GM18951 (cell line): ENCODE results near the gene ADAMTS7.
"Not testable (repeated sequence)": the region's sequence is repeated elsewhere in the genome, so short reads cannot be mapped to it uniquely, and the experiment has no call there.

Experiments
- POLR2A ChIP-seq: IDR thresholded peaks from 4 replicates; pipeline ENCODE4 v1.6.1; 2011; ENCODE audit warnings: mild to moderate bottlenecking; ENCODE audit not compliant: insufficient read length, insufficient read depth; ENCODE audit errors: extremely low read depth
- in situ Hi-C: fragments of 300-500 bp; cut with MboI; formaldehyde crosslinking; loops from one replicate; pipeline ENCODE4 v1.12.0; 2022; ENCODE audit warnings: low sequenced_read_pairs, mixed read lengths, inconsistent platforms; ENCODE audit not compliant: unreplicated experiment

The ADAMTS7 gene

DNA sequence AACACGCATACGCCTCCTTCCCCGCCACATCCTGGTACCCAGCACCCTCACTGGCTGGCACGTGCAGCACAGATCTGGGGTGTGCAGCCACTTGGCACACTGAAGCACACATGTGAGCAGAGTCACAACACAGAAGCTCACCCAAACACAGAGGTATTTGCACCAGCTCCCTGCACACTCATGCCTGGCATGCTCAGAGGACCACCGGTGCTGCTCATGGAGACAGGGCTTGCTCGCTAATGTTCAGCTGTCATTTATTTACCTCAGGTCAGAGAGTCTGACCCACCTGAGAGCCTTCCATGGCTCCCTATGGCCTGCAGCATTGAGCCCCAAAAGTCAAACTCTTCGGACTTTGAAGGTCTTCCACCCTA lies 70.4 kb downstream of the ADAMTS7 start:
- in situ Hi-C loops = no loop called here
- no peak for TF ChIP-seq POLR2A

DNA sequence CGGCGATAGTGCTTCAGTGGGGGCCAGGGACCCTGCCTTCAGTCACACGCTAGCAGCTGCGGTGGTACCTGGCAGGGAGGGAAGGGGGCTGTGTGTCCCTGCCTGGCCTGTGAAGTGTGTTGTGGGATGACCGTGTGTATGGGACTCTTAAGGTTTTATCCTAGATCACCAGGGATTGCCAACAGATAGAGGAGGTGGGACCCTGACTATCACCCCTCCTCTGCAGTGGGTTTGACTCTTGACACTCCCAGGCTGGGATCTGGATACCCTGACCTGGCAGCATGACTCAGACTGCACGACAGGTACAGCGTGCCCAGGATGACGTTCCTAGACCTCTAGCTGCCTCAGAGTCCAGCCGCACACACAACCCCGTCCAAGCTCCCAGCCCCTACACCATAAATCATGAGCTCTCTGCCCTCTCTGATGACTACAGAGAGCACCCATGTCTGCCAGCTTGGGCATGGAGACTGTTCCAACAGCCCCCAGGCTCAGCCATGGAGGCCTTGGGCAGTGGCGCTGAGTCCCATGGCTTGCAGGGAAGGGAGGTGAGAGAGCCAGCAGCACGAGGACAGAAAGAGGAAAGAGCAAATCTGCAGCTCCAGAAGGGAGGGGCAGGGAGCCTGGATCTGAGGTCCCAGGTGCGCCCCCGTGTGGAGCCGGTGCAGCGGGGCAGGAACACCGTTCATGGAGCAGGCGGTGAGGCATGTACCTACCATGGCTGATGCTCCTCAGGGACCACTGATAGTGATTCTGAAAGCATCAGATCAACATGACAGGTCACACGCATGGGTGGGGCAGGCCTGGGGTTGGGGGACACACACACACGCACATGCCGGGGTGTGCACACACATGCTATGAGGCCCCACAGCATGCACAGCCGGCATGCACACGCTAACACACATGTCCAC lies 71.0 kb downstream of the ADAMTS7 start:
- in situ Hi-C loops = no loop called here
- no peak for TF ChIP-seq POLR2A

DNA sequence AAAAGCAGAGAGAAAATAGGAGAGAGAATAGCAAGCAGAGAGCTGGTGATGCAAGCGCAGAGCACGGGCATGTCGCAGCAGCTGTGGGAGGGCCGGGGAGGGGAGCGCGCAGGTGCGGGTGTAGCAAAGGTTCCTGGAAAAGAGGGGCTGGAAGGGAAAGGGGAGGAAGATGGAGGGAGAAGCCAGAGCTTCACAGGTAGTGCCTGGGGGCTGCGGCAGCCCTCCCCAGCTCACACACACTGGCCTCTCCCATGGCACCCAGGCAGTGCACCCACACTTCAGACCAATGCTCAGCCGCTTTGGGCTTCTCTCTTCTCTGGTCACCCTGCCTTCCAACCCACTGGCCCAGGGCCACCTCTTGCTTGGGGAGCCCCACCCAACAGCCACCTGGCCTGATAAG lies 72.1 kb downstream of the ADAMTS7 start:
- in situ Hi-C loops = no loop called here
- no peak for TF ChIP-seq POLR2A

DNA sequence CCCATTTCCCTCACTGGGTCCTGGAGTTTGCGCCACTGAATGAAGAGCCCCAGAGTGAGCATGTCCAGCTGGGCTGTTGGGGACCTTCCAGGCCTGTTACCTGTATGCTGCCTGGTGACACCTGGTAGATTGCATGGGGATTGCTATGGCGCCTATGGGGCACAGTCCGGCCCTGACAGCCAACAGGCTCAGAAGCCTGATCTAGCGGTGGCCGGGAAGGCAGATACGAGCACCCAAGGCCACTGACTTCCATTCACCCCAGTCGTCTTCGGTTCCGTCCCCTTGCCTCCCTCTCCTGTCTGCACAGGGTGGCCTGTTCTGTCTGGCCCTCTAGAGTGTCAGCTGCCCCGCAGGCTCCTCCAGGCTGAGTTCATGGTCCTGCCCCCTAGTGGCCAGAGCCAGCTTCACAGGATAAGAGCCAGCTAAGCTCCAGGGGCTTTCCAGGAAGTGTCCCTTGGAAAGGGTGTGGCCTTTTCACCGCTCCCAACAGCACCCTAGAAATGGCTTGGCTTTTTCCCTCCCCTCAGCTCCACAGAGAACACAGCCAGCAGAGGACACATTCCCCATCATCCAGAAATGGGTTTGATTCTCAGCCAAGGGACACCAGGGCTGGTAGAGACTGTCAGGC lies 73.2 kb downstream of the ADAMTS7 start:
- in situ Hi-C loops = not testable (repeated sequence)

DNA sequence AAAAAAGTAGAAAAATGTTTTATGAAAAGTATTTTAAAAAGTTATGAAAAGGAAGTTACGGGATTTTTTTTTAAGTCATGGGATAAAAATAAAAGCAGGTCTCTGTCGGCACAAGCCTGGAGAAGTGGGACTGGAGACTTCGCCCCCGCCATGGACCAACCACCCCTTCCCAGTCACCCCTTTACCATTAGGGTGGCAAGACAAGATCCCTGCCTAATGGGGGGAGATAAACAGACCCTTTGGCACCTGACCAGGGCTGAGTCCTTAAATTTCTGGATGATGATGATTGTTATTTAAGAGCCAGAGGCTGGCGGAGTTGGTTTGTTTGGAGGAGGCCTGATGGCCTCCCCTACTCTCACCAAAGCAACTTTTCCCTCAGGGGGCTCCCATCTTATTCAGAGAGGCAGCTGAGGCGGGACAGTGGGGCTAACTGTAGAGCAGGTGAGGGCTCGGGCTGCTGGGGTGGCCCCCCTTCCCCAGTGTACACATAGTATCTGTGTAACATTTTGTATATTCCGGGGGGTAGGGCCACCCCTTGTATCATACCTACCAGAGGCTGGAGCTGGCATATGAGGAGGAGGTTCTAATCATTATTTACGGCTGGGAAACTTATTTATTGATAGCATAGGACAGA lies 74.0 kb downstream of the ADAMTS7 start:
- in situ Hi-C loops = no loop called here
- no peak for TF ChIP-seq POLR2A

DNA sequence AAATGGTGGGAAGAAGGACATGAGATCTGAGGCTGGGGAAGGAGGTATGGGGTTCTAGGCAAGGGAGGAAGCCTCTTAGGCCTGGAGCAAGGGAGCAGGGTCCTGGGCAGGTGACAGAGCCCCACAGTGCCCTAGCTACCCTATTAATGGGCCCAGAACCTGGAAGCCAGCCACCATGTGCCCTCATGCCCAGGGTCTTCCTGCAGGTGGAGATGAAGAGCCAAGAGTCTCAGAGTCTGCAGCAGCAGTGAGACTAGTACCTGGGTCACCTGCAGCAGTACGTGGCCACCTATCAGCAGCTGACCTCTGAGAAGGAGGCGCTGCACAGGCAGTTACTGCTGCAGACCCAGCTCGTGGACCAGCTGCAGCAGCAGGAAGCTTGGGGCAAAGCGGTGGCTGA lies 75.0 kb downstream of the ADAMTS7 start:
- in situ Hi-C loops = not testable (repeated sequence)

DNA sequence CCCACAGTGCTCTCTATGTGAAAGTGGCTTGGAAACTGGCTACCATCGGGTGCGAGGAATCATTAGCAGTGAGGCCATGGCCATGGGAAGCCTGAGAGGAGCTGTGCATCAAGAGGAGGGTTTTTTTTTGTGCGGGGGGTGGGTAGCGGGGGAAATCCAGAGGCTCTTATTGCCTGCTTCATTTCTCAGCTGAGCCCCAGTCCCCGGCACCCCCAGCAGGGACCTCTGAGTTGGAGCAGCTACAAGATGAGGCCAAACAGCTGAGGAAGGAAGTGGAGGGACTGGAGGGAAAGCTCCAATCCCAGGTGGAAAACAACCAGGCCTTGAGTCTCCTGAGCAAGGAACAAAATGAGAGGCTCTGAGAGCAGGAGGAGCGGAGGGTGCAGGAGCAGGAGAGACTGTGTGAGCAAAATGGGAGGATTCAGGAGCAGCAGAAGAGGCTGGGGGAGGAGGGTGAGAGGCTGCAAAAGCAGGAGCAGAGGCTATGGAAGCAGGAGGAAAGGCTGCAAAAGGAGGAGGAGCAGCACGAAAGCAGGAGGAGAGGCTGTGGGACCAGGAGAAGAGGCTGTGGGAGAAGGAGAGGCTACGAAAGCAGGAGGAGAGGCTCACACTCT lies 76.7 kb downstream of the ADAMTS7 start:
- in situ Hi-C loops = no loop called here
- TF ChIP-seq POLR2A = no peak

DNA sequence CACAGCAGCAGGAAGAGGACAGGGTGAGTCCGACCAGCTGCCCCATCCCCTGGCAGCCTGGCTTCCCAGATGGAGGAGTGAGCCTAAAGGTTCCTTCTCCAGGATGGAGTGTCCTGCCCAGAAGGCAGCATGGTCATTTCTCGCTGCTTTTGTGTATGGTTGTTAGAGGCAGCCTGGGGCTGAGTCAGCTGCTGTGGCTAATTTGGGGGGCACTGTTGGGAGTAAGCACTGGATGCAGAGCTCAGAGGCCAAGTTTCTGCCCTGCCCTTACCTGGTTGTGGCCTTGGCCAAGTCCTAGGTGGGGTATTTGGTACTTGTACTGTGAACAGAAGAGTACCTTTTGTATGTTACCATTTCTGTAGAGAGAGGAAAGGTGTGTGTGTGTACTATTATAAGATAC lies 78.6 kb downstream of the ADAMTS7 start:
- no peak for TF ChIP-seq POLR2A
- in situ Hi-C loops = no loop called here

DNA sequence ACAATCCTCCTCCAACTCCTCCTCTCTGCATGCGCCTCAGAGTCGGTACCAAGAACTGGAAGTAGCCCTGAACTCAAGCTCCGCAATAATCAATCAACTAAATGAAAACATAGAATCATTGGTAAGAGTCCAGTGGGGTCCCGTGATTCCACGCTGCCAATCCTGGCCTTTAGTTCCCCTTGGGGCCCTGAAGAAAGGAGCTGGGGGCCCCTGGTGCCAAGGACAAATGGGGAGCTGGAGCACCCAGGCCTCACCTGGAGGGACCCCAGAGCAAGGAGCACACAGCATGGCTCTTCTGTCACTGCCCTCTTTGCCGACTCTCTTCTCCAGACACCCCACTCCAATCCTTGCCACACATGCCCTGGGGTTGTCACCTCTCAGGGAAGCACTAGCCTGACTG lies 80.3 kb downstream of the ADAMTS7 start:
- no peak for TF ChIP-seq POLR2A
- in situ Hi-C loops = no loop called here

DNA sequence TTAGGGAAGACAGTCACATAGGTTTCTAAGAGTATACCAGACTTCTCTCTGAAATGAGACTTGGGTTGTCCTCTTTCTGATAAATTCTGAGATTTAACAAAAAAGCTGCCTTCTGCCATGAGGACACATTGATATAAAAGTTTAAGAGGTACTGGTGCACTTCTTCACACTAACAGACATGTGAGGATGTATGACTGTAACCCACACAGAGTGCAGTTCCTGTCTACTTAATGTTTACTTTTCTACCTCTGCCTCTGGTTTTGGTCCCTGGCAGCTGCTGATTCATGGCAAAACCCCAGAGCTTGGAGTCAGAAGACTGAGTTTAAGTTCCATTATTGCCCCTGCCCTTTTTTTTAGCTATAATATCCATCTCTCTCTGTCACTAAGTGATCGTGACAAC lies 82.8 kb downstream of the ADAMTS7 start:
- in situ Hi-C loops = not testable (repeated sequence)

DNA sequence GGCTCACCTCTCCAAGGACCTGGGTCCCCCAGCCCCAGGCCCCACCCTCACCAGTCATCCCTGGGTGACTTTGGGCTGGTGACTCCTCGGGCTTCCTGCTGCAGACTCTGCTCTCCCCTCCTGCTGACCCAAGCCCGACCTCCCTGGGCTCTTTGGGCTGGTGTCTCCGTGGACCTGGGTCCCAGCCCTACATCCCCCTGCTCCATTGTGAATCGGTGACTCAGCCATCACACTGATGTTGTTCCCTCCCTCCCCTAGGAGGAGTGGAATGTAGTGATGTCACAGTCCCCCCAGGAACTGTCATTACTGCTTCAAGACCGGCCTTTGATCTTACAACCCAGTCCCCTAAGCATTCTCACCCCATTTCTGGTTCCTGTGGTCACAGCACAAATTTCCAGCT lies 83.7 kb downstream of the ADAMTS7 start:
- in situ Hi-C loops = no loop called here
- TF ChIP-seq POLR2A = no peak

DNA sequence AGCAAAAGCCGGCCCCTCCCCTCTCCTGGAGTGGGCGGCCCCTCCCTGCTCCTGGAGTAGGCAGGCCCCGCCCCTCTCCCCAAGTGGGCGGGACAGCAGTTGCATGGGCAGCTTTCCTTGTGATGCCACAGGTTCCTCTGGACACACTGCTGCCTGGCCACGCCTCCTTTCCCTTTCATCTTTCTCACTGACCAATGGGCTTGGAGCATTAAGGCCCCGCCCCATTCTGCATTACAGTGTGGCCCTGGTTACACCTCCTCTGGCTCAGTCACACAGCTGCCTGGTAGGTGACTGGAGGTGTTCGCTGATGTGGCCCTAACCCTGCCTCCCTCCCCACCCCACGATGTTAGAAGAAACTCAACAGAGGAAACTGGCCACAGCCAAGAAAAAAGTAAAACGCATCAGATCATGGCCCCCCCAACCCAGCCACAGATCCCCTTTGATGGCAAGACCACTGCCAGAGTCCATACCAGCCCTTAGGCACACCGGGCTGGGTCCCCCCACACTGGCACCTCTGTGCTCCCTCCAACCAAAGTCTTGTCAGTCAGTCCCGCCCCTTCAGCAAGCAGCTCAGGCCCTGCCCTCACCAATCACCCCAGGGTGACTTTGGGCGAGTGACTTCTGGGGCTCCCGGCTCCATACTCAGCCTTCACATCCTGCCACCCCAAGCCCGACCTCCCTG lies 84.3 kb downstream of the ADAMTS7 start:
- in situ Hi-C loops = no loop called here
- TF ChIP-seq POLR2A = no peak

DNA sequence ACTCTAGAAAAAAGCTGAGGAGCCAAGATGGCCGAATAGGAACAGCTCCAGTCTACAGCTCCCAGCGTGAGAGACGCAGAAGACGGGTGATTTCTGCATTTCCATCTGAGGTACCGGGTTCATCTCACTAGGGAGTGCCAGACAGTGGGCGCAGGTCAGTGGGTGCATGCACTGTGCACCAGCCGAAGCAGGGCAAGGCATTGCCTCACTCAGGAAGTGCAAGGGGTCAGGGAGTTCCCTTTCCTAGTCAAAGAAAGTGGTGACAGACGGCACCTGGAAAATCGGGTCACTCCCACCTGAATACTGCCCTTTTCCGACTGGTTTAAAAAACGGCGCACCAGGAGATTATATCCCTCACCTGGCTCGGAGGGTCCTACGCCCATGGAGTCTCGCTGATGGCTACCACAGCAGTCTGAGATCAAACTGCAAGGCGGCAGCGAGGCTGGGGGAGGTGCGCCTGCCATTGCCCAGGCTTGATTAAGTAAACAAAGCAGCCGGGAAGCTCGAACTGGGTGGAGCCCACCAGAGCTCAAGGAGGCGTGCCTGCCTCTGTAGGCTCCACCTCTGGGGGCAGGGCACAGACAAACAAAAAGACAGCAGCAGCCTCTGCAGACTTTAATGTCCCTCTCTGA lies 91.3 kb downstream of the ADAMTS7 start:
- in situ Hi-C loops = not testable (repeated sequence)

DNA sequence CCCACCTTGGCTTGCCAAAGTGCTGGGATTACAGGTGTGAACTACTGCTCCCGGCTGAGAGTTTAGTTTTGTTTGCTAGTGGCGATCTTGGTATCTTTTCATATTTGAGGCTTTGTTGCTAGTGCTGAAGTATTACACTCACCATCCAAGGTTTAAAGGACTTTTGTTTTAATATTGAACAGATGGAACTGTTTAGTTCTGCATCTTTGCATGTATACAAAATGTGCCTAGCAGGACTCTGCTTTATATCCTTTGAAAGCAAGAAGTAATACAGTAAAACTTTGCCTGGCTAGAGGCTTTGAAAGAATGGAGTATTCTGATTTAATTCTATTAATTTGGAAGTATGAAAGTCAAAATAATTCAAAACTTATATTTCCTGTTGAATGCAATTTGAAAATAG lies 92.4 kb downstream of the ADAMTS7 start:
- no peak for TF ChIP-seq POLR2A
- in situ Hi-C loops = no loop called here
